HG03280 (cell line): ENCODE results near the gene MN1.

Experiments used
- ATAC-seq: cut with Tn5 transposase; IDR thresholded peaks from one replicate; pipeline ENCODE4 v1.9.1; 2021; ENCODE audit warnings: mild to moderate bottlenecking, moderate library complexity; ENCODE audit not compliant: unreplicated experiment

Gene MN1

DNA sequence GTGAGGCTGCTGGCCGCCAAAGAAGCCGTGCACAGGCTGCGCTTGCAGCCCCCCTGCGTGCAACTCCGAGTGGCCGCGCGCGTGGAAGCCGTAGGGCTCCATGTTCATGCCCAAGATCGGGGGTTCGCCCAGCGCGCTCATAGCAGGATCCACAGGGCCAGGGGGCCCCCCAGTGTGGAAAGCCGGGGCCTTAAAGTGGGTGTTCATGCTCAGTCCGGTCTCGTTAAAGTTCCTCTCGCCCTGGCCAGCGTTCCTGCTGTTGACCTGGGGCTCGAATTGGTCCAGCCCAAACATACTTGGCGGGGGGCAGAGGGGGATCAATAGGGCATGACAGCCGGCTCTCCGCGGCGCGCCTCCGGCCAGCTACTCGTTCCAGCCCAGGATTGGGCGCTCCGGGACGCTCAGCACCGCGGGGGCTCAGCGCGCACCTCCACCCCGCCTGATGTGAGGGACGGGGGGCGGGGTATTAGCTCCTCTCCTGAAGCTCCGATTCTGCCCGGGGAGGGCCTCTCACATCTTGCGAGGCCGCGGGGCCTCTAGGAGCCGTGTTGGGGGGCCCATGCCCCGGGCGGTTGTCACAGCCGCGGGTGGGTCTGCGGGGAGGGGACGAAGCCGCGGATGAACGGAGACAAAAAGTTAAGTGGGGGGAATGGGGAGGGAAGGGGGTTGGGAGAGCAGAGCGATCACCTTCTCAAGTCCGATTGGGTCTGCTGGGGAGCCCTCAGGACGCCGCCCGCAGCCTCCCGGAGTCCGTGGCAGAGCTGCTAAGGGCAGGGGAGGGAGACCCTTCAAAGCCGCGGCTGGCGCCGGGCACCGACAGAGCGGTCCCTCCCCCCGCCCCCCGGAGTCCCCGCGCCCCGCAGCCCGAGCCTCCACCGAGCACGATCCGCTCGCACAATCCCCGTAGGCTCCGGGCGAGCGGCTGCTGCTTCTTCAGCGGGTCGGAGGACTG is 1.0 kb downstream of the MN1 start:
- no peak for ATAC-seq

DNA sequence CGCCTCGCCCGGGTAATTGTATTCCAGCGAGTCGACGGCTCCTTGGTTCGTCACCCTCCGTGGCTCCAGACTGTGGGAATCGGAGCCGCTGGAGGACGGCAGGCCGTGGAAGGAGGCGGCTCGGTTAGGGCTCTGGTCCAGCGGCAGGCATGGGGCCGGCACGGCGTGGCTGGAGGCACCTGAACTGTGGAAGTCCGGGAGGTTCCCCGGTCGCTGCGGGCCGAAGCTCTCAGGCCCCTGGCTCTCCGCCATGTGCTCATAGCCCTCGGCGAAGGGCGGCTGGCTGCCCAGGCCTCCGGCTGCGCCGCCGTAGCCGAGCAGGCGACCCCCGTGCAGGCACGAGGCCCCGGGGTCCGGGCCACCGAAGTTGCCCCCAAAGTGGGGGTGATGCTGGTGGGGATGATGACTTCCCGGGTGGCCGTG is 1.7 kb downstream of the MN1 start:
- no peak for ATAC-seq

DNA sequence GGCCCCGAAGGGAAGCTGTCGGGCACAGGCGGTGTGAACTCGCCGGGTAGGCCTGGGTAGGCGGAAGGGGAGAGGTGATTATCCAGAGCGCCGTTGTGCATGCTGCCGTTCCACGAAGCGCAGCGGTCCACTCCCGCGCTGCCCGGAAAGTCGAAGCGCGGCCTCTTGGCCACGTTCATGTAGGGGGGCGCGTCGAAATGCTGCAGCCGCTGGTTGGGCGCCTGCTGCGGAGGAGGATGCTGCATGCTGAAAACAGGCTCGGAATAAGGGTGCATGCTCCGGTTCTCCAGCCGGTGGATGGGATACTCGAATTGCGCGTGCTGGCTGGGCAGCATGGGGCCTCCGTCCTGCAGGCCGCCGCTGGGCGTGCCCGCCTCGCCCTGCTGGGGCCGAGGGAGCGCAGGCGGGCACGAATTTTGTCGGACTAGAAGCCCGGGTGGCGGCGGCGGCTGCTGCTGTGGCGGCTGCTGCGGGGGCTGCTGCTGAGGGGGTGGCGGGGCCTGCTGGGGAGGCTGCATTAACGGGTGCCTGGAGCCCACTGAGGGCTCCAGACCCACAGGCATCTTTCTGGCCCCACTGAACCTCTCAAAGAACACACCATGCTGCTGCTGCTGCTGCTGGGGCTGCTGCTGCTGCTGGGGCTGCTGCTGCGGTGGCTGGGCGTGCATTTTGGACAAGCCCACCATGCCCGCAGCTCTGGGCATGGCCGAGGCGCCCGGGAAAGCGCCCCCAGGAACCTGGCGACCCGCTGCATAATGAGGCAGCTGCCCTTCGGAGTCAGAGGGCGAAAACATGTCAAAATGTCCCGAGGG is 2.3 kb downstream of the MN1 start:
- ATAC-seq, result no peak

DNA sequence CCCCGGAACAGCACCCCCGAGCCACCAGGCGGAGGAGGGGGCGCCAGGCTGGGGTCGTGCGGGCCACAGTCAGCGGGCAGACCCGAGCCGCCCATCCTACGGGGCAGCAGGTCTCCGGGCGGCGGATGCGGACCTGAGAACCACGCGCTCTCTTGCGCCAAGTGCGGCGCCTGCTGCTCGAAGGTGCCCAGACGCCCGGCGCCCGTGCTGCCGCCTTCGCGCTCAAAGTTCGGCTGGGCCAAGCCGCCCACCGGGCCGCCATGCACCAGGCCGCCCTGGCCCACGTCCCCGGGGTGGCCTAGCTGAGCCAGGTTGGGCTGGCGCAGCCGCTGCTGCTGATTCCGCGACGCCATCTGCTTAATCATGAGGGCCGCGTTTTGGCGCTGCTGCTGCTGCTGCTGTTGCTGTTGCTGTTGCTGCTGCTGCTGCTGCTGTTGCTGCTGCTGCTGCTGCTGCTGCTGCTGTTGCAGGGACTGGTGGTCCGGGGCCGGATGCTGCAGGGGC is 3.0 kb downstream of the MN1 start:
- no peak for ATAC-seq

DNA sequence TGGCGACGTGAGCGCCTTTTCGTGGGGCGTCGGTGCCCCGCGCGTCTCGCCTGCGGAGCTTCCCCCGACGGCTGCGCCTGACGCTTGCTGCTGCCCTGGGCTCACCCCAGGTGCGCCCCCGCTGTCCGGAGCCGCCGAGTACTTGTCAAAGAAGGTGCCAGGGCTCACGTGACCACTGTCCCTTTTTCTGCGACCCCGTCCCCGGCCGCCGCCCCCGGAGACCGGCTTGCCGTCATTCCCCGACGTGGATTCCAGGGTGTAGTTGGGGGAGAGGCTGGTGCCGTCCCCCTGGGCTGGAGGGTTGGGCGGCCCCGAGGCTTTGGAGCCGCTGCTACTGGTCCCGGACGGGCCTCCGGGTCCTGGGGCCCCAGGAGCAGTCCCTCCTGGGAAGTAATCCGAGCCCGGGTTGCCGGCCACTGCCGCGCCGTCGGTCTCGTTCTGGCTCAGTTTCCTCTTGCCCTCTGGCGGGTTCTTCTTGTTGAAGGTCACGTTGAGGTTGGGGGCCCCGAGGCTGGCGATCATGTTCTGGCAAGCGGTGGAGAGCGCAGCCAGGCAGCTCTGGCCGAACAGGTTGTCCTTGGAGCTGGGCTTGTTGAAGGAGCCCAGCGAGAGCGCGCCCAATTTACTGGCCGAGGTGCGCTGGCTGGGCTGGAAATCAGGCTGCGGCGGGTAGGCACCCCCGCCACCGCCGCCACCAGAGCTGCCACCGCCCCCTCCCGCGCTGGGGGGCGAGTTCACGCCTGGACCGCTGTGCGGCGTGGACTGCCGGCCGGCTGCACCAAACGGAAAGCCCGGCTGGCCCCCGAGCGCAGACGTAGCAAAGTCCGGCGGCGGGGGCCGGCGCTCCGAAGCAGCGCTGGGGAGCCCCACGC is 3.8 kb downstream of the MN1 start:
- no peak for ATAC-seq

DNA sequence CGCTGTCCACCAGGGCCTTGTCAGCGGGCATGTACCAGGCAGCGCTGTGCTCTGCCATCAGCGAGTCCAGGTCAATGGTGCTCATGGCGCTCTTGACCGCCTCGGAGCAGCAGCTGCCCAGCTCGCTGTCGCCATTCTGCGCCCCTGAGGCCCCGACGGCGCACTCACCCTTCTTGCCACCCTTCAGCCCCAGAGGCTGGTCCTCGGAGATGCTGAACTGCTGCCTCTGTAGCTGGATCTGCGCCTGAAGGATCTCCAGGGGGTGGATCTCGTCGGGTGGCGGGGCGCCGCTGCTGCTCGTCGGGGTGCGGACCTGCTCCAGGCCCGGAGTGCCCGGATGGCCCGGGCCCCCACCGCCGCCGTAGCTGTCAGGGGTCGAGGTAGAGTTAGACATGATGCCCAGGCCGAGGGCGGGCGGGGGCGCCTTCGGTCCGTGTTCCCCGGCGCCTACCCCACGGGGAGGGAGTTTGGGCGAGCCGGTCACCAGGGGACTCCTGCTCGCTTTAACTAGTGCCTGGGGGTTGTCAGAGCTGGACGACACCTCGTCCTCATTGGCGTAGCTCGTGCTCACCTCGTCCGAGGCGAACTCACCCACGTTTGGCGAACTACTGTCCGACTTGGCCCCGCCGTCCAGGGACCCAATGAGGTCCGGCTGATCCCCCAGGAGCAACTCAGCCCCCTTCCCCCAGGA is 4.6 kb downstream of the MN1 start:
- no peak for ATAC-seq

DNA sequence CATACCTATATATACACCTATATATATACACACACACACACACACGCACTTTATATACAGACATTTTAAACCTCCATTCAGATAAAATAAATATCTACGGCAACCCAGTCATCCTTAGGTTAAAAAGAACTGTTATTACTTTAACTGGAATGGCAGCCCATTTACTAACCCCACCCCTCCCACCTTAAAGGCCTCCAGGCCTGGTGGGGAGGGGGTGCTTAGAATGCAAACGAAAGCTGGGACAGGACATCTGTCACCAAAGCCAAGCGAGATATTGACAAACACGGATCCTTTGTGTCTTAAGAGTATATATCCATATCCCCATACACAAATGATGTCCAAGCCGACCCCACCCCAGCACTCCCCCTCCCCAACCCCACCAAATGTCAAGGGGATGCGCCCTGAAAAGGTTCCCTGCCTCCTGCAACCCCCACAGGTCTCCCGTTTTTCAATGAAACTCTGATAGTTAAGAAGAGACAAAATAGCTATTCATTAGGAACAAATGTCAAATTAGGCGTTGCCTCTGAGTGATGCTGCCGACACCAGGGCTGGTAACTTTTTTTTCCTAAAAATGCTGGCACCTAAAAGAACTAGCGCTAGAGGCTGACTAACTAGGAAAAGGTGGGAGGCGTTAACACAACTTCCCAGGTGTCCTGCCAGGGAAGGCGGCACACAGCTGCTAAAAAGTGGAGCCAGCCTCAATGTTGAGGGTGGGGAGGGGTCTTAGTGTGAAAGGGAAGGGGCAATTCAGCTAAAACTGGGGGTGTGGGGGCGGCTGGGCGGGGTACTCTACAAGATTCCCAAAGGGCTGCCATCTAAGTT is 5.6 kb downstream of the MN1 start:
- no peak for ATAC-seq

DNA sequence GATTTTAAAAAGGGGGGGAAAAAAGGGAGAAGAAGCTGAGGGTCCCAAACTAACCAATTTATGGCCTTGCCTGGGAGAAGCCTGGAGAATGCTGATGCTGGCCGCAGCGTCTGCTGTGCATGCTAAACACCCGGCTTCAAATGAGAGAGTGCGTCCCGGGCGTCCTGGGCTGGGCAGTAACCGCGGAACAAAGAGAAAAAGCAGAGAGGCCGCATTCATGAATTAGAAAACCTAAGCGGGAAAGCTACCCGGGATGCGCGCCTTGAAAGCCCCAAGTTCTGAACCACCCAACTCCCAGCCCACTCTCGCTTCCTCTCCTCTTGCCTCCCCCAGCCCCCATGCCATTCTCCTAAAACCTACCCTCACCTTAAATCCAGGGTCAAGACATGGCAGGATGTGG is 6.5 kb downstream of the MN1 start:
- ATAC-seq, result no peak

DNA sequence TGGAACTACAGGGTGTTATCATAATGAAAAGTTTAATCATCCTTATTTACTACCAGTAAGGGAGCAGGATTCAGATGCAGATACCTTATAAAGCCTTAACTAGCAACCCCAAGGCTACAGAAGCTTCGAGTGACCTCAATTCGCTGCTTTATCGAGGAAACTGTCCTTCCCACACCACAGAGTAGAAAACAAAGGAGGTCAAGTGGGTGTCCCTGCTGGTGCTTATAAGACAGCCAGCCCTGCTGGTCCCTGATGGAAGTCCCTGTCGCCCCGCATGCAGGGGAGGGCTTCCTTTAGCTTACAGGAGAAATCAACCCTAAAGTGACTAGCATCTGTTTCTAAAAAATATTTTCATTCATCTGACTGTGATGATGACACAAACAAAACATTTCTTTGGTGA is 7.3 kb downstream of the MN1 start:
- no peak for ATAC-seq

DNA sequence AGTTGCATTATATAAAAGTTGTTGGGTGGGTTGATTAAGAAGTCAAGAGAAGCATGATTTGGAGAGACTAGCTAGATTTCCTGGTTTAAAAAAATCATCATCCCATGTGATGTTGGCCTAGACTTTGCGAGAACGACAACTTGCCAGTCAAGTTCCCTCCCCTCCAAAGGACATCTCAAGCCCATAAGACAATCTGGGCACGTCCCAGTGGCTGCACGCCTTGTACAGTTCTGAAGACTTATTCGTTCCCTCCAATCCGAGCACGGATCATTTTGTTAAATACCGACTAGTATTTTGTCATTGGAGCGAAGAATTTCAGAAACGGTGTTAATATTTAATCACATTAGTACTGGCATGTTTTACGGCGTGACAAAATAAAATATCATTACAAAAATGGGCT is 8.0 kb downstream of the MN1 start:
- no peak for ATAC-seq

DNA sequence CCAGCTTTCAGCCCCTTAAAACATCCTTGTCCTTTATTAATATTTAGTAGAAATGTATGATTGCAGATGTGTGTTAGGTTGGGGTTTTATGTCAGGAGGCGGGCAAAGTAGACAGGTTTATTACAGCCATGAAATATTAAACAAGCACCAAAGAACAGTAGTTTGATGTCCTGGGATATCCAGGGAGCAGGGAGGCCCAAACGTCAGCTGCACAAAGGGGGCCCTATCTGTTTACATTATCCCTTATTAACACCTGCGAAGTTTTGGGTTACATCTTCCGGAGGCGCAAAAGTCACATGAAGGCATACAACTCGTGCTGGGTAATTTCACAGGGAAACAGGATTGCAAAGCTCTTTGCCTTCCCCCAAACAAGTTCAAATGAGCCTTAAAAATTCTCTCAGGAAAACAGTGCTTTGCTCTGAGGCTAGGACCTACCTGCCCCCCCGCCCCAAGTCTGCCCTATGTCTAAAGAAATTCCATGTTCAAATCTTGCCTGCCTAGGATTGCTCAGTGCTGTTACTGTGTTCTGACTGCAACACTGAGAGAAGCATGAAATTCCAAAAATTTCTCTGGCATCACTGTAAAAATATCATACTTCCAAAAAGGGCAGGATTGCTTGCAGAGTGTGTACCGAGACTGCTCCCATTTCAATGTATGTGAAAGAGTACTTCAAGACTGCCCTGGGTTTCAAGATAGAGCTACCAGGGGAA is 8.9 kb downstream of the MN1 start:
- ATAC-seq, result no peak

DNA sequence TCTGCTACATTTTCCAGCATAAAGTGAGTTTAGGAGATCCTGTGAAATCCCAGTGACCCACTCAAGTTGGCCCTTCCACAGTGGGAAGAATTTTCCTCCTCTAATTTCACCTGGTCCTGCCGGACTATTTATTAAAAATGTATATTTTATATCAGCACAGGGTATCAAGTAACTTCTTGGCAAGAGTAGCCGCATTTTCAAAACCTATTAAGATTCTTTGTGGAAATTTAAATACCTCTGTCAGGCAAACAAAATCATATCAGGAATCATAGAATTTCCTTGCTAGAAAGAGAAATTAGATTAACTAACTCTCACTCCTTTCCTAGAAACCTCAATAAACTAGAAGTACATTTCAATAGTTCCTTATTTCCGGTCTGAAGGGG is 9.7 kb downstream of the MN1 start:
- ATAC-seq, result no peak

DNA sequence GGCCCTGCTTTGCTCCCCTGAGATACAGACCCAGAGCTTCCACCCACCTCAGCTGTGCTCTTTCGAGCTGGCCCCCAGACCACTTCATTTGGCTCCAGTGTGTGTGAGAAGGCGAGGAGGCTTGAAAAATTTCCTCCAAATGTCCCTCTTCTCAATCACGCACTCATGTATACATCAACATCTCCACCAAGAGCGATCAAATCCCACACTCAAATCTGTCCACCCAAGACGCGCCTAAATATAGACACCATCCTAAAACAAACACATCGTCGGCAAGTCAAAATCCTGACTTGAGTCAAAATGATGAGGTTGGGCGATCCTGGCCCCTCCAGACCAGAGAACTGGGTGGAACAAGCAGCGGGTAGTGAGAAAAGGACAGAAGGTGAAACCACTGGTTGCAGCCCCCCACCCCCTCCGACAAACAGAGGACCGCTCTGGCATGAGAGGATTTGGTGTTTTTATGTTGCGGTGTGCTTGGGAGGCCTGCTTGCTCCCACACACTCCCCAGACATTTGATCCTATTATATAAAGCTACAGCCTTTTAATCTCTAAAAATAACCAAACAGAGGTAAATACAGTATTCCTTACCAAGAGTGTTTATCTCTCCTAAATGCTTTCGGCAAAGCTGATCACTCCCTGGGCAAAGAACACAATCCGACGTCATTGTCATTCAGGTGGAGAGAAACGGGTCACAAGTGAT is 10.2 kb downstream of the MN1 start:
- no peak for ATAC-seq

DNA sequence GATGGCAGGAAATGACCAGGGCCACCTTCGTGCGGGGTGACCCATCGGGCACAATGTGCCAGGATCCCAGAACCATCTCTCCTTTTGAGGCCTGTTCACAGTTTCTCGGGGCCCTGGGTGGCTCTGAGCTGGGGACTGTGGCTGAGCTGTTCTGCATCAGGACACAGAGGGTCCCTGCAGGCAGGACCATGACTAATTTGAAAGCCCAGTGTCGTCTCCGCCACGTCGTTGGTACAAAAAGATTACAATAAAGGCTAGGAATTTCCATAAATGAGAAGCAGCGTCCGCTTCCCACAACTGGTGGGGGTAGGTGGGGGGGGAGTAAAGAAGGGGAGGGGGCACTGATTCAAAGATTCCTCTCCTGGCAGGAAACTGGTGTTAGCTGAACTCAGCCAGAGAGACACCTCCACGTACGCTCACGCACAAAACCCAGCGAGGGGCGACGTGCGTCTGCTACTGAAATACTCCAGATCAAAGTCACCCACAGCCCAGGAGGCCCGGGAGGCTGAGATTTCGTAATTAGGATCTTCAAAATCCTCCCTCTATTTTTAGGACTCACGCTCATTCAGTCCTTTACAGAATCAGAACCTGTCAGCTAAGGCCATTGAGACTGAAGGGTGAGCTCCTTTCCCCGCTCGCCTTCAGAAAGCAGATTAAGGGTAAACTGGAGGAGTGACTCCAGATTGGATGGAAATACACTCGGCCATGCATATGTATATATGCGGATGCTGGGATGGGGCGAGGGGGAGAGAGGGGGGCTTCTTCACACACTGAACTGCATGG is 11.0 kb downstream of the MN1 start:
- no peak for ATAC-seq

DNA sequence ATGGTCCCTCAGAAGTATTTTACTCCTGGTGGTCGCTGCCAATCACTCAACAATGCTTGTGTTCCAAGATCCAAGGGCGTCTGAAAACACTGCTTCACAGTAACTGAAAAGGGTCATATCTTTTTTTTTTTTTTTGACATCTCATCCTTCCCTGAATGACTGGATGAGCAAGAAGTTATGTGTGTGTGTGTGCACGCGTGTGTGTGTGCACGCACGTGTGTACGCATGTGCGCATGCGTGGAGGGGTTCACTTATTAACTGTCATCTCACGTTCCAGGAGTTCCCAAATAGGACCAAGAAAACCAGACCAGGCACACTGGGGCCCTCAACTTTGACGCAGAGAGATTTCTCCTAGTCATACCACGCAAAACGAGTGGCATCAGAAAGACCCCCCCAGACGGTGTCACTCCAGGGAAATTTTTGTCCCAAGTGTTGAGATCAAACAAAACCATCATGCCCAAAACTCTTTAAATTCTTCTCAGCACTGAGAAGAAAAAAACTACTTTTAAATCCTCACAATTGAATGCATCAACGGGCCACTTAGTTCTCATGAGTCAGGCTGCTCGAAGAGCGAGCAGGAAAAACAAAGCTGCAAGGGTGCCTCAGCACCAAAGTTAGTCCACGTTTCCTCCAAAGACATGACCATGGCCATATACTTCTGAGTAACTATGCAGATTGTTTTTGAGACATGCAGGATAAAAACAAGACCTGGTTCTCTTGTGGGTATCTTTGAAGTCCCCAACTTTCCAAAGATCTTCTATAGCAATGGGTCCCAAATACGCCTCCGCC is 12.9 kb downstream of the MN1 start:
- ATAC-seq, result no peak

DNA sequence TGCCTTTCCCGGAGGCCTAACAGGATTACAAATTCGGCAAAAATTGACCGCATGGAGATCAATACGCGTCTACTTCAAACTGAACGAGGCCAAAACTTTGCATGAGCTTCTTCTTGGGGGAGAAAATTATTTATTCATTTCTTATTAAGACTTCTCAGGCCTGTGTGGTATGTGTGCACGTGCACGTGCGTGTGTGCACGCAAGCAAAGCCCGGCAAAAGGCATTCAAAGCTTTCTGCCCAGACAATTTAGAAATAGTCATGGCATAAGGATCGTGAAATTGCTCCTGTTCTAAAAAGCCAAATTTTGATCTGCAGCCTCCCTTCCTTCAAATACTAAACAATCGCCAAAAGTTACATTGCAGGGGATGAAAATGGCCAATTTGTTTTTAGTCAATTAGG is 14.6 kb downstream of the MN1 start:
- no peak for ATAC-seq
